OCI-LY3 (cell line): ENCODE results near the gene MRPL40.

Experiments used
- H2AFZ ChIP-seq: fragments of 200-600, 300-600 bp; shearing (Covaris generic); 2 replicates; pipeline ENCODE4 v1.6.0; 2014; ENCODE audit warnings: antibody characterized with exemption, low read depth, low read length
- H3K27ac ChIP-seq: fragments of 200-600, 300-600 bp; sonication (generic); 2 replicates; pipeline ENCODE4 v1.5.1; 2014; ENCODE audit warnings: mild to moderate bottlenecking, low read length, moderate library complexity, mixed read lengths
- H3K27me3 ChIP-seq: fragments of 200-600, 300-600 bp; sonication (generic); 2 replicates; pipeline ENCODE4 v1.6.1; 2014; ENCODE audit warnings: low read depth, low read length, mixed read lengths
- H3K36me3 ChIP-seq: fragments of 200-600, 300-600 bp; sonication (generic); replicated peaks from 2 replicates; pipeline ENCODE3; 2014; ENCODE audit warnings: low read depth, low read length, mixed read lengths
- H3K4me1 ChIP-seq: fragments of 300-600, 200-600 bp; sonication (generic); 2 replicates; pipeline ENCODE4 v1.6.1; 2014; ENCODE audit warnings: low read length, mixed read lengths
- H3K4me2 ChIP-seq: fragments of 200-600, 300-600 bp; sonication (generic); 2 replicates; pipeline ENCODE4 v1.6.1; 2014; ENCODE audit warnings: low read length, mixed read lengths
- H3K4me3 ChIP-seq: fragments of 300-600, 200-600 bp; sonication (generic); 2 replicates; pipeline ENCODE4 v1.5.1; 2014; ENCODE audit warnings: antibody characterized with exemption, mild to moderate bottlenecking, low read length, moderate library complexity
- H3K79me2 ChIP-seq: fragments of 300-600, 200-600 bp; shearing (Covaris generic); 2 replicates; pipeline ENCODE4 v1.6.1; 2014; ENCODE audit warnings: mild to moderate bottlenecking, low read length, mixed read lengths
- H3K9ac ChIP-seq: fragments of 300-600, 200-600 bp; shearing (Covaris generic); 2 replicates; pipeline ENCODE4 v1.6.0; 2014; ENCODE audit warnings: mild to moderate bottlenecking, low read length, moderate library complexity
- H3K9me3 ChIP-seq: fragments of 200-600, 300-600 bp; shearing (Covaris generic); 2 replicates; pipeline ENCODE4 v1.6.1; 2014; ENCODE audit warnings: low read length, mixed read lengths; ENCODE audit not compliant: insufficient read depth
- H4K20me1 ChIP-seq: fragments of 200-600, 300-600 bp; sonication (generic); 2 replicates; pipeline ENCODE4 v1.6.1; 2016; ENCODE audit warnings: low read length, mixed read lengths; ENCODE audit not compliant: insufficient read depth
- CTCF ChIP-seq: fragments of 200-600, 300-600 bp; sonication (generic); IDR thresholded peaks from 2 replicates; pipeline ENCODE4 v1.5.1; 2014; ENCODE audit warnings: antibody characterized with exemption, low read length, low read depth
- EZH2phosphoT487 ChIP-seq: fragments of 200-600 bp; shearing (Covaris generic); IDR thresholded peaks from 2 replicates; pipeline ENCODE4 v1.6.1; 2018; ENCODE audit warnings: antibody characterized with exemption, mixed run types, low read depth

The MRPL40 gene

GRCh38 chr22:19402642-19403191 is 29.6 kb upstream of the MRPL40 start:
- Histone ChIP-seq H3K36me3 (peaks cover 49% of the 10 kb centered on the region), H3K79me2 (no peaks in the 10 kb centered on the region)

DNA sequence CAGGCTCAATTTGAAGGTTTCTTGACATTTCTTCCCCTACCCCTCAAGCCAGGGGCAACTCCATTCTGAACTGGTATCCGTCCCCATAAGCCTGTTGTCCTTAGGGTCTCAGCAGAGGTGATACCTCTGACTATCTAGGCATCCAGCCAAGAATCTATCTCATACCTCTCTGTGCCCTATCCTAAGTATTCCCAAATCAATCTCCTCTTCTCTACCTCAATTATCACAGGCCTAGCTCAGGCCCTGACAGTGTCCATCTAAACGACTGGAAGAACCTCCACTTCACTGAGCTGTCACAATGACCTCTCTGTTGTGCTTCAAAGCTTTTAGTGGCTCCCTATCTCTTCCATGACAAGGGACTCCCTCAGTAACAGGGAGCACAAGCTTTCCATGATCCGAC is 27.7 kb upstream of the MRPL40 start:
- H3K4me1 ChIP-seq: peaks cover 8% of the 10 kb centered on the region
- no peak overlapping the region for H3K4me2 ChIP-seq
- peaks cover 45% of the 10 kb centered on the region for H3K36me3 ChIP-seq
- H3K27ac ChIP-seq: no peak overlapping the region
- no peaks in the 10 kb centered on the region for H3K79me2 ChIP-seq
- H2AFZ ChIP-seq: no peak overlapping the region
- TF ChIP-seq EZH2phosphoT487: no peak
- TF ChIP-seq CTCF: no peak
- 0 out of 2 replicates have a peak, but pooled peaks cover 5% of the 10 kb centered on the region for H4K20me1 ChIP-seq
- H3K9ac ChIP-seq: no peak overlapping the region
- H3K9me3 ChIP-seq: no peaks in the 10 kb centered on the region
- H3K4me3 ChIP-seq: no peak overlapping the region
- no peaks in the 10 kb centered on the region for H3K27me3 ChIP-seq

More at GRCh38 chr22:19402642-19403191, 29.6 kb upstream of the MRPL40 start:
- Histone ChIP-seq H3K9ac (no peak overlapping the region), H3K27ac (no peak overlapping the region), H3K9me3 (no peaks in the 10 kb centered on the region), H3K4me2 (no peak overlapping the region), H4K20me1 (0 out of 2 replicates have a peak, but pooled peaks cover 3% of the 10 kb centered on the region), H3K4me3 (no peak overlapping the region), H3K4me1 (peaks cover 8% of the 10 kb centered on the region), H3K27me3 (no peaks in the 10 kb centered on the region), H2AFZ (no peak overlapping the region)
- TF ChIP-seq EZH2phosphoT487 (no peak), CTCF (no peak)

GRCh38 chr22:19405133-19405532 is 27.2 kb upstream of the MRPL40 start:
- no peaks in the 10 kb centered on the region for H3K79me2 ChIP-seq

GRCh38 chr22:19405652-19406051 is 26.7 kb upstream of the MRPL40 start:
- Histone ChIP-seq H3K27me3 (no peaks in the 10 kb centered on the region), H3K27ac (no peak overlapping the region), H3K4me2 (no peak overlapping the region), H3K9me3 (no peaks in the 10 kb centered on the region), H4K20me1 (0 out of 2 replicates have a peak, but pooled peaks cover 5% of the 10 kb centered on the region), H3K79me2 (peaks cover 2% of the 10 kb centered on the region; the same call in 1 of the 2 replicates), H3K9ac (no peak overlapping the region), H3K36me3 (peaks cover 48% of the 10 kb centered on the region), H3K4me1 (peaks cover 8% of the 10 kb centered on the region), H2AFZ (no peak overlapping the region), H3K4me3 (no peak overlapping the region)
- no peak for TF ChIP-seq CTCF
- no peak for TF ChIP-seq EZH2phosphoT487

More at GRCh38 chr22:19405133-19405532, 27.2 kb upstream of the MRPL40 start:
- Histone ChIP-seq H3K4me2 (no peak overlapping the region), H3K4me1 (peaks cover 8% of the 10 kb centered on the region), H4K20me1 (0 out of 2 replicates have a peak, but pooled peaks cover 5% of the 10 kb centered on the region), H3K36me3 (peaks cover 46% of the 10 kb centered on the region), H2AFZ (no peak overlapping the region), H3K9me3 (no peaks in the 10 kb centered on the region), H3K9ac (no peak overlapping the region), H3K4me3 (no peak overlapping the region), H3K27me3 (no peaks in the 10 kb centered on the region), H3K27ac (no peak overlapping the region)
- no peak for TF ChIP-seq EZH2phosphoT487
- no peak for TF ChIP-seq CTCF
